Measurements from ENCODE around the gene NPAS4.
"Not testable (repeated sequence)": the region's sequence is repeated elsewhere in the genome, so short reads cannot be mapped to it uniquely, and the experiment has no call there.

Gene NPAS4

DNA sequence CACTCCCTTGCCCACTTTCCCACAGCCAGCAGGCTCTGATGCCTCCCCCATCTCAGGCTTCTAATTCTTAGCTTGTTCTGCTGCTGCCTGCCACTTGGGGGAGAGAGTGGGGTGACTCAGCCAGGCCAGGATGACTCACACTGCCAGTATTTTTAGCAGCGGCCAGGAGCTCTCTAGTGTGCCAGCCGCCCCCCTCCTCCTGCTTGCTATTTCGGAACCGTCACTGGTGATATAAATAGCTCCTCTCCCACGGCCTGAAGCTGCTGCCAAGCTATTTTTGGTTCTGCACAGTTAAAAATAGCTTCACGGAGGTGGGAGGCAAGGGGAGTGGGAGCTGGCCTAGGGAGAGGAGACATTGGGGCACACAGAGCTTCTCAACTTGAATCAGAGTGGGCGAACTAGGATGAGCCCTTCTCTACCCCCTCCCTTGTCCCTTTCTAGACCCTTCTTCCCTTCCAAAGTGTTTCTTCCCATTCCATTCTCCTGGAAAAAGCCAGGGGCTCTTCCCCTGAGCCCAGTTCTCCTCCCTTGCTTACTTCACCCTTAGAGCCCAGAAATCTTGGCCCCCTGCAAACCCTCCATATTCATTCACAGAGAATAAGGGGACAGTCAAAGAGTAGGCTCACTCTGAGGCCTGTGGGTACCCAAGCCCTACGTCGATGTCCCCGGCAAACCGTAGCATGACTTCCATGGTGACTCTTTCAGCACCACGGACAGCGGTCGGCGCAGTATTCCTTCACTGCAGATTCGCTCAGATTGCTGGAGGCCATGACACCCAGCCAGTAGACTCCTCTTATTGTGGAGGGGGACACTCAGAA lies 2.5 kb upstream of the NPAS4 start:
- DNase-seq: peak; percentile 33

DNA sequence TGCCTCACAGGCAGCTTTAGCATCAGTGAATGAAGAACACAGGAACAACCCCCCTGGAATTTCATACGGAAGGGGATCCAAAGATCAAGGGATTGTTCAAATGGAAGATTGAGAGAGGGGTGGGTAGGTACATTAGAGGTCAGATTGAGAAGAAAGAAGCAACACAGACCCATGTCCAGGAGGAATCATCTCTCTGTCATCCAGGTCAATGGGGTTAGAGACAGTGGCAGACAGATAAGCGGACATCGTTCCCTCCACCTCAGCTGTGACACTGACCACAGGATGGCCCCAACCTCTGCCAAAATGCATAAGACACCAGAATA lies 1.9 kb upstream of the NPAS4 start:
- DNase-seq: no peak

DNA sequence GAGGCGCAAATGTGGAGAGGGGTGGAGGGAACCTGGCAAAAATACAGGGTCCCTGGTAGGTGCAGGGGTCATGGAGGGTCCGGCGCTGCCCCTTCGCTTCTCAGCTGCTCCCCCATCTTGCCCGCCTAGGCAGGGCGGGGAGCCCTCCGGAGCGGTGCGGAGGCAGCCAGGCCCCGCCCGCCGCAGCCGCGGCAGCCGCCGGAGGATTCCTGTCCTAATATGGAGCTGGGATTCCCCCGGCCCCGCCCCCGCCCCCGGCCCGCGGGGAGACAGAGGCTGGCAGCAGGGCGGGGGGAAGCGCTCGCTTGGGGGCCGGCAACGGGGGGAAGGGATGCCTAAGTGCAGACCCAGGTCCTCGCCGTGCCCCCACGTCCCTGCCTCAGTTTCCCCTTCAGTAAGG lies 1.0 kb upstream of the NPAS4 start:
- no peak for DNase-seq

DNA sequence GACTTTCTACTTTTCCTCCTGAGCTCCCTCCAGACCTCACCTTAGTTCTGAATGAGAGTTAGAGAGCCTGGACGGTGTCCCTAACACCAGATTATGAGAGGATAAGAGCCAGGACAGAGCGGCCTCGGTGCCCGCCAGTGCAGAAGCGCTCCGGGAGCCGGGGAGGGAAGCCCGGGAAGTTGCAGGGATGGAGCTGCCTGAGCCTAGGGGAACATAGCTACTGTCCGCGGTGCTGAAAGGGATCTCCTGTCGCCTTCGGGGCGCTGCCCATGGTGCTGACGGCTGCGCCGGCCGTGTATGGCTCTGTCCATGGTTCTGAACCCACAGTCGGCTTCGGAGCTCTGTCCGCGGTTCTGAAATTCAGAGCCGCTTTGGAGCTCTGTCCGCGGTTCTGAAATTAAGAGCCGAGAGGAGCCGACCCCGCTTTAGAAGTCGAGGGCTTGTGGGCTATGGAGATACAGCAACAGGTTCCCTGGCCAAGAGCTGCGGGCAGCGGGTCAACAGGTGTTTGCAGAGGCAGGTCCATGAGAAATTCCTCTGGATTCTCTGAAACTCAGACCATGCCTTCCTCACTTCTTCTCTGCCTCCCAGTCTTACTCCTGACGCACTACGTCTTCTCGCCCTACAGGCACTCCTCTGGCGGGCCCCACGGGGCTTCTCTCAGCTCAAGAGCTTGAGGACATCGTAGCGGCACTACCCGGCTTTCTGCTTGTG lies 814 bp downstream of the NPAS4 start:
- DNase-seq: peak; percentile 91

DNA sequence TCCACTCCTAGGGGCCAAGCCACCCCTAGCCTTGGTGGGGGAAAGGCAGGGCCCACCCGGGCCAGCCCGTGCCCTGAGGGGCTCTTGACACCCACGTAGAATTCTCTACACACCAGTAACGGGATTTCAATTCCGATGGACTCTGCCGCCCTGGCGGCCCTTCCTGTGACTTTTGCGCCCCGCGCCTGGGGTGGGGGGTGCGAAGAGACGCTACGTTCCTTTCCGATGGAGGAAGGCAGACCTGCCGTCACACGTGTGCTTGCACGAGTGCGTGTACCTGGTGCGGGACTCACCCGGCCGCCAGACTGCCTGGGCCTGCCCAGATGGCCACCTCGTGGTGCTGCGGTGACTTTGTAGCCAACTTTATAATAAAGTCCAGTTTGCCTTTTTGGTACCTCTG lies 5.5 kb downstream of the NPAS4 start:
- no peak for DNase-seq

DNA sequence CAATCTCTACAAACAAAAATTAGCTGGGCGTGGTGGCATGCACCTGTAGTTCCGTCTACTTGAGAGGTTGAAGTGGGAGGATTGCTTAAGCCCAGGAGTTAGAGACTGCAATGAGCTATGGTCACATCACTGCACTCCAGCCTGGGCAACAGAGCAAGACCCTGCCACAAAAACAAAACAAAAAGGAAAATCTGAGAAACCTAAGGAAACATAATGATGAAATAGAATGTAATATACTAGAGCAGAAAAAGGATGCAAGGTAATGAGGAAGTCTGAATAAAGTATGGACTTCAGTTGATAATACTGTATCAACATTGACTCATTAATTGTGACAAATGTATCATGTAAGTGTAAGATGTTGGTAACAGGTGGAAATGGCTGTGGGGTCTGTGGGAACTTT lies 8.1 kb downstream of the NPAS4 start:
- no peak for DNase-seq

DNA sequence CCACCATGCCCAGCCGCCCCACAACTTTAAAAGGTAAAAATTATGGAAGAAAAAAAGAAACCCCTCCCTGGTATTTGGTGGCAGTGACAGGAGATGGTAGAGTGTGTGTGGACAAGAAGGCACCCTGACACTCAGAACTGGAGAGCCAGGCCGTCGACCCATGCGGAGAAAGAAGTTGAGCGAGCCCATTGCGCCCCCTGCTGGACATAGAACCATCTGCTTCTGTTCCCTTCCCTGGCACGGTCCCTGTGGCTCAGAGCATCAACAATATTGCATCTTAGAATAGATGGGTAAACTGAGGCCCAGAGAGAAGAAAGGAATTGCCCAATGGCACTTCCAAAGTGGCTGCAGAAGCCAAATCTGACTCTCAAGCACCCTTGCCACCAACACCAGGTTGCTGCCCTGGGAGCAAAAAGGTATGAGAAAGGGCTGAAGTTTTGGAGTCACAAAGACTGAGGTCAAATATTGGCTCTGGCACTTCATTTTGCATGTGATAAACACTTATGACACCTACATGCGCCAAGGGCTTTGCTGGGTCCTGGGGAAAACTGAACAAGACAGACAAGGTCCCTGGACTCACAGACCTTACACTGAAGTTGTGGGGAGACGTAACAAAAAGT lies 9.3 kb downstream of the NPAS4 start:
- peak; percentile 69 for DNase-seq

DNA sequence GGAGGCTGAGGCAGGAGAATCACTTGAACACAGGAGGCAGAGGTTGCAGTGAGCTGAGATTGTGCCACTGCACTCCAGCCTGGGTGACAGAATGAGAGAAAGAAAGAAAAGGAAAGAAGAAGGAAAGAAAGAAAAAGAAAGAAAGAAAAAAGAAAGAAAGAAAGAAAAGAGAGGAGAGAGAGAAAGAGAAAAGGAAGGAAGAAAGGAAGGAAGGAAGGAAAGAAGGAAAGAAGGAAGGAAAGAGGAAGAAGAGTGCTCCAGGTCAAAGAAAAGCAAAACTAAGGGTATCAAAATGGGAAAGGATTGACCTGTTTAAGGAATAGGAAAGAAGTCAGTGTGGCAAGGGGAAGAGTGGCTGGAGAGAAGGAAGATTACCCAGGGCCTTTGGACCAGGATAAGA lies 10.5 kb downstream of the NPAS4 start:
- not testable (repeated sequence) for DNase-seq

DNA sequence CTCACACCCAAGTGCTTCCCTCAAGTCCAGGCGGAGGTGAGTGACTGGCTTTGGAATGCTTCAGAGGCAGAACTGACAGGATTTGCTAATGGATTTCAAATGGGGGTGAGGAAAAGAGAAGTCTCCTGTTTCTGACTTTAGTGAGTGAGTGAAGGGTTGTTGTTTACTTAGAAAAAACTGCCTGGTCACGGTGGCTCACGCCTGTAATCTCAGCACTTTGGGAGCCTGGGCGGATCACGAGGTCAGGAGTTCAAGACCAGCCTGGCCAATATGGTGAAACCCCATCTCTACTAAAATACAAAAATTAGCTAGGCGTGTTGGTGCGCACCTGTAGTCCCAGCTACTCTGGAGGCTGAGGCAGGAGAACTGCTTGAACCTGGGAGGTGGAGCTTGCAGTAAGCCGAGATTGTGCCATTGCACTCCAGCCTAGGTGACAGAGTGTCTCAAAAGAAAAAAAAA lies 11.1 kb downstream of the NPAS4 start:
- DNase-seq: not testable (repeated sequence)

DNA sequence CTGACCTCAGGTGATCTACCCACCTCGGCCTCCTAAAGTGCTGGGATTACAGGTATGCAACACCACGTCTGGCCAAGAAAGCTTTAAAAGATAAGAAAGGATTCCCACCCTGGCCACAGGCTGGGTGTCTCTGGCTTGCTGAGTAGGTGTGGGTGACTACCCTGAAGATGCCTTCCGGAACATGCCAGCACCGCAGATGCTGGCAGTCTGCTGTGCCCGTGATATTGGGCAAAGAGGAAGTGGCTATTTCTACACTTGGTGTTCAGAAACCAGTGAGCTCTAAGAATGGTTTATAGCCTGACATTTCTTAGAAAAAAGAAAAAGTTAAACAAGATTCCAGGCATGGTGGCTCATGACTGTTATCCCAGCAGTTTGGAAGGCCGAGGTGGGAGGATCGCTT lies 11.8 kb downstream of the NPAS4 start:
- no peak for DNase-seq

DNA sequence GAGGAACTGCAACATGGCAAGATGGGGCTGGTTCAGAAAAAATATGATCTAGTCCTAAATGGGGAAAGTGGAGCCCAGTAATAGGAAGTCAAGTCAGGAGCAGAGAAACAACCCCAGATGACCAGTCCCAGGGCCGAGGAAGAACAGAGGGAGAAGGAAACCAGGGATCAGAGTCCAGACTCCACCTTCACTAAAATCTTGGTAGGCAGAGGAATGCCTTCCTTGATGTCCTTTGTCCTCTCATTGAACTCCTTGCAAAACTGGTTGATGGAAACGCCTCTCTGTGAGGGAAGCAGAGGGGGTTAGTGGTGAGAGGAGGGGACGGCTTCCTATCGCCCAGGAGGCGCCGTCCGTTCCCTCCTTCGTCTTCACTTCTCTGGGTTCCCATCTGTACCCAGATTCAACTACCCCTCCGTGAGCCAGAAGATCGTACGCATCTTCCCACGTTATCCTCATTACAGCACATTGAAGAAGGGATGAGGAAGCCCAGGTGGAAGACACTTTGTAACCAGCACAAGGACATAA lies 17.2 kb downstream of the NPAS4 start:
- DNase-seq: no peak

DNA sequence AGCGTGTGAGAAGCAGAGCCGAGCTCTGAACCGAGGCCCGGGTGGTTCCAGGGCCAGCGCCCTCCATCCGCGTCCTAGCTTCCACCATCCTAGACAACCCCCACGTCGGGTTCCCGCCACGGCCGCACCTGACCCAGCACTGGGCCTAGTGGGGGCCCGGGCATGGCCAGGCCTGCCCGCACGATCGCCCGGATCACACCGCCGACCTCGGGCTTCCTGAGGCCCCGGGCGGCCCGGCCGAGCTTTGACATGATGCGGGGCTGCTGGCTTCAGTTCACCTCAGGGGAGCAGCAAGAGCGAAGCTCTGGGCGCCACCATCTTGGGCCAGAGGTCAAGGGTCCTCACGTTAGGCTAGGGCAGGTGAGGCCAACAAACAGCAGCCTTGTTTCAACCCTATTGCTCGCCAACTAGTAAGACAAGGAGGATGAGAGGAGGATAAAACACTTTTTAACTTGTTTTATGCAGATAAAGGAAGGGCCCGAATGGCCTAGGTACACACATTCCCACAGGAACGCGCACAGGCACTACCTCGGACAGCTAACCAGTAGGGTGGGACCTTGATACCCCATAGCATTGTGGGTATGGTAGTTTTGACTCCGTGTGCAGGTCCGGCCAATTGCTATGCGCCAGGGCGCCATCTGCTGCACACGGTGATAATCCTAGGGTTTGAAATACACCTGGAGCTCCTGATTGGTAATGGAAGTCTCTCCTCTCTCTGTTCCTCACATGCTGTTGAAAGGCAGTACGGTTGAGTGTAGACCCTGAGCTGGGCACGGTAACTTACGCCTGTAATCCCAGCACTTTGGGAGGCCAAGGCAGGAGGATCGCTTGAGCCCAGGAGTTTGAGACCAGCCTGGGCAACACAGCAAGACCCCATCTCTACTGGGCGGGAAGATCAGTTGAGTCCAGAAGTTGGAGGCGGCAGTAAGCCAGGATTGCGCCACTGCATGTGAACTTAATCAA lies 17.9 kb downstream of the NPAS4 start, which contains the start of gene MRPL11:
MRPL11 (minus strand) TSS at position 345 of the 963 bp plus-strand sequence; CDS start at position 251, 94 bp downstream.
- peak; percentile 94 for DNase-seq

DNA sequence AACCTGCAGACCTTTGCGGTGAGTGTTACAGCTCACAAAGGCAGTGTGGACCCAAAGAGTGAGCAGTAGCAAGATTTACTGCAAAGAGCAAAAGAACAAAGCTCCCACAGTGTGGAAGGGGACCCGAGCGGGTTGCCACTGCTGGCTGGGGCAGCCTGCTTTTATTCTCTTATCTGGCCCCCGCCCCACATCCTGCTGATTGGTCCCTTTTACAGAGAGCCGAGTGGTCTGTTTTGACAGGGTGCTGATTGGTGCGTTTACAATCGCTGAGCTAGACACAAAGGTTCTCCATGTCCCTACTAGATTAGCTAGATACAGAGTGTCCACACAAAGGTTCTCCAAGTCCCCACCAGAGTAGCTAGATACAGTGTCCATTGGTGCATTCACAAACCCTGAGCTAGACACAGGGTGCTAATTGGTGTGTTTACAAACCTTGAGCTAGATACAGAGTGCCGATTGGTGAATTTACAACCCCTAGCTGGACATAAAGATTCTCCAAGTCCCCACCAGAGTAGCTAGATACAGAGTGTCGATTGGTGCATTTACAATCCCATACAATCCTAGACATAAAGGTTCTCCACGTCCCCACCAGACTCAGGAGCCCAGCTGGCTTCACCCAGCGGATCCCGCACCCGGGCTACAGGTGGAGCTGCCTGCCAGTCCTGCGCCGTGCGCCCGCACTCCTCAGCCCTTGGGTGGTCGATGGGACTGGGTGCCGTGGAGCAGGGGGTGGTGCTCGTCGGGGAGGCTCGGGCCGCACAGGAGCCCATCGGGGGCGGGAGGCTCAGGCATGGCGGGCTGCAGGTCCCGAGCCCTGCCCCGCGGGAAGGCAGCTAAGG lies 19.5 kb downstream of the NPAS4 start:
- not testable (repeated sequence) for DNase-seq

DNA sequence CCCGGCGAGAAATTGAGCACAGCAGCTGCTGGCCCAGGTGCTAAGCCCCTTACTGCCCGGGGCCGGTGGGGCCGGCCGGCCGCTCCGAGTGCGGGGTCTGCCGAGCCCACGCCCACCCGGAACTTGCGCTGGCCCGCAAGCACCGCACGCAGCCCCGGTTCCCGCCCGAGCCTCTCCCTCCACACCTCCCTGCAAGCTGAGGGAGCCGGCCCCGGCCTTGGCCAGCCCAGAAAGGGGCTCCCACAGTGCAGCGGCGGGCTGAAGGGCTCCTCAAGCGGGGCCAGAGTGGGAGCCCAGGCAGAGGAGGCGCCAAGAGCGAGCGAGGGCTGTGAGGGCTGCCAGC lies 20.1 kb downstream of the NPAS4 start:
- DNase-seq: not testable (repeated sequence)

DNA sequence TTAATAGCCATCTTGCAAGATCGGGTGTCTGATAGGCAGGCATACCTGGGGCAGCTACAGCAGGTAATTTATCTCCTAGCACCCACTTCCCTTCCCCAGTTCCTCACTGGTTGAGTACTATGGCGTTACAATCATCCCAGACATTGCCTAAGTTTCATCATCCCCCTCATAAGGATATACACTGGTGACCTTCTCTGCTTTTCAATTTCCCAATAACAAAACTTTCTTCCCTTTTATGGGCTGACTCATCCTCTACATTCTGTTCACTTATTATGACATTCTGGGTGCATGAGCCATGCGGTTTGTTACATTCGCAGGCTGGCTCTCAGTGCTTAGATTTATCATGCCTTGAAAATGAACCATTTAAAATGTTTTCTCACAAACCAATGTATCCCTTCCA lies 22.8 kb downstream of the NPAS4 start:
- DNase-seq: no peak

DNA sequence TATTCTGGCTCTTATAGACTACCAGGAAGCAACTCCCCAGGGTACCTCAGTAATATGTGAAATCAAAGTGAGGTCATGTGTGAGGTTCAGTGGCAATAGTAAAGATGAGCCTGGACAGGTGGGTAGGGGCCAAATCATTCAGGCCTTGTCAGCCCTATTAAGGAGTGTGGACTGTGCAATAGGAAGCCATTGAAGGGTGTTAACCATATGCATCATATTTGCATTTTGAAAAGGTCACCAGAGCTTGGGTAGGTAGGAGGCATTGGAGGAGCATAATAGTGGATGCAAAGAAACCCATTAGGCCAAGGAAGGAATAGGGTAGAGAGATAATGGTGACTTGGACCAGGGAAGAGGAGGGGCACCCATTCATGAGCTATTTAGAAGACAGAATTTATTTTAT lies 26.2 kb downstream of the NPAS4 start:
- DNase-seq: no peak

DNA sequence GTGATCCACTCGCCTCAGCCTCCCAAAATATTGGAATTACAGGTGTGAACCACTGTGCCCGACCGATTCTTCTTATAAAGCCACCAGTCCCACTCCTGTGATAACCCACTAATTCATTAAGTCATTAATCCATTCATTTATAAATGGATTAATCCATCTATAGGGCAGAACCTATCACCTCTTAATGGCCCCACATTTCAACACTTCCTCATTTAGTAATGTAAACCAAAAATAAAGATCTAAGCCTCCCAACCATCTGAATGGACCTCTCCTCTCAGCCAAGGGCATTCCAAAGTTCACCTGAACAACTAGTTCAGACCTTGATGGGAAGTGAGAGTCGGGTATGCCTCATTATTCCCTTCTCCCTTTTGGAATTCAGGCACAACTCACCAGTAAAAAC lies 27.7 kb downstream of the NPAS4 start:
- DNase-seq: no peak

DNA sequence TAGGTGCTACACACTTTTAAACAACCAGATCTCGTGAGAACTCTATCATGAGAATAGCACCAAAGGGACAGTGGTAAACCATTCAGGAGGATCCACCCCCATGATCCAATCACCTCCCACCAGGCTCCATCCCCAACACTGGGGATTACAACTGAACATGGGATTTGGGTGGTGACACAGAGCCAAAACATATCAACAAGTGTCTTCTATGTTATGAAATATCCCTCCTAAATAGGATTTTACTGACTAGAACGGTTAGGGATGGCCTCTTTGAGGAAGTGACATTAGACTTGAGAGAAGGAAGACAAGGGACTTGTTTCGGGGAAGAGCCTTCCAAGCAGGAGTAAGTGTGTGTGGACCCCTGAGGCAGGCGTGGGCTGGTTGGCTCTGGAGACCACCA lies 29.7 kb downstream of the NPAS4 start:
- no peak for DNase-seq

DNA sequence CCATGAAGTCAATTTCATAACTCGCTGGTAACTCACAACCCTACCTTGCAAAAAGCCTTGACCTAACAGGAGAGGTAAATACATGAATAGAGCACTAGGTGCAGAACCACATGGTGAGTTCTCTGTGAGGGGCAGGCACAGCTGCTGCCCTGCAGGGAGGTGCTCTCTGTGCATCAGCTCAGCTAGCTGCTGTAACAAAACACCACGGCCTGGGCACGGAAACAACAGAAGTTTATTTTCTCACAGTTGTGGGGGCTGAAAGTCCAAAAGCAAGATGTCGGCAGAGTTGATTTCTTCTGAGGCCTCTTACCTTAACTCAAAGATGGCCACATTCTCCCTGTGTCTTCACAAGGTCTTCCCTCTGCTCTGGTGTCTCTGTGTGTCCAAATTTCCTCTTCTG lies 30.8 kb downstream of the NPAS4 start:
- DNase-seq: no peak

DNA sequence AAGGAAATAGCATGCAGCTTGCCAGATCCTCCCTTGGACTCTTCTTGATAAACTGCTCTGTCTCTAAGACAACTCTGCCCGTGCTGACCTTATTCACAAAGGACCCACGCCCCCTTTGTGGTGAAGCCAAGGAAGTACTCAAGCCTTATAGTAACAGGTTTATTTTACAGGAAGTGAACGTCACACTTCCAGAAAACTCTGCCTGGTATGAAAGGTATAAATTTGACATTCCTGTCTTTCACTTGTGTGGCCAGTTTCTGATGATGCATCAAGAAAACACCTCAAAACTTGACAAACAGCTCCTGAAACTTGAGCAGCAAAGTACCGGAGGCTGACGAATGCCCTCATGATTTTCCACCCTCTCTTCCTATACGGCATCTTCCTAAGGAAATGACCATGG lies 33.4 kb downstream of the NPAS4 start:
- DNase-seq: no peak

DNA sequence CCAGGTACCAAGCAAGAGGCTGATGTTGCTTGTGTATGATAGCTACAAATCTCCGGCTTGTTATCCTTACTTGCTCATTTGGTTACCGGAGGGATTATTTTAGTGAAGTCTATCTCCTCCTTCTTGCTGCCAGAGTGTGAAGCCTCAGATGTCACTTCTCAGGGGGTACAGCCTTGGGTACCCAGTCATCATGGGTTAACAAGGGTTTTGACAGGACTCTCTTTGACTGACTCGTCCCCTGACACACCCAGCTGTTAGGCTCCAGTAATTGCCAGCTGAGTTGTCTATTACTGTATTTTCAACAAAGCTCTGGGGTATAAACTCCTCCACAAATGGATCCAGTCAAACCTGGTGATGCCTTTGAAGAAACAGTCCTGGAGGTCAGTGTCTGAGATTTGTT lies 34.0 kb downstream of the NPAS4 start:
- no peak for DNase-seq

DNA sequence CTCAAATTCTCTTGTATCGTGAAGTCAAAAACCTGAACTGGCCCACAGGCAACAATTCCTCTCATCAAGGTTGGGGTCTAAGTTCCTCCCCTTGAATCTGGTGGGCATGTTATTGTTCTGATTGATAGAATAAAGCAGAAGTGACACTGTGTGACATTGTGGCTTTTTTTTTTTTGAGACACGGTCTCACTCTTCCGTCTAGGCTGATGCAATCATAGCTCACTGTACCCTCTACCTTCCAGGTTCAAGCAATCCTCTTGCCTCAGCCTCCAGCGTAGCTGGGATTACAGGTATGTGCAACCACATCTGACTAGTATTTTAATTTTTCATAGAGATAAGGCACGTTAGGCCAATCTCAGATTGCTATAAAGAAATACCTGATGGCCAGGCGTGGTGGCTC lies 37.0 kb downstream of the NPAS4 start:
- no peak for DNase-seq

Data from midbrain (tissue), 1 donor.